NAMALWA (cell line): ENCODE data around the gene TMED6.
"Not testable (repeated sequence)": the region's sequence is repeated elsewhere in the genome, so short reads cannot be mapped to it uniquely, and the experiment has no call there.

Source experiments
- DNase-seq: peaks from one replicate; pipeline ENCODE4 v3.0.0-alpha.2; 2015; ENCODE audit warnings: low spot score

The TMED6 gene

DNA sequence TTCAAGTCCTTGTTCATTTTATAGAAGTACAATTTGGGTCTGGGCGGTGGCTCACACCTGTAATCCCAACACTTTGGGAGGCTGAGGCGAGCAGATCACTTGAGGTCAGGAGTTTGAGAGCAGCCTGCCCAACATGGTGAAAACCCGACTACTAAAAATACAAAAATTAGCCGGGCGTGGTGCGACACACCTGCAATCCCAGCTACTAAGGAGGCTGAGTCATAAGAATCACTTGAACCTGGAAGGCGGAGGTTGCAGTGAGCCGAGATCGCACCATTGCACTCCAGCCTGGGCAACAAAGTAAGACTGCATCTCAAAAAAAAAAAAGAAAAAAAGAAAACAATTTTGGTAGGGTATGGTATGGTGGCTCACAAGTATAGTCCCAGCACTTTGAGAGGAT is 8.5 kb upstream of the TMED6 start:
- not testable (repeated sequence) for DNase-seq

DNA sequence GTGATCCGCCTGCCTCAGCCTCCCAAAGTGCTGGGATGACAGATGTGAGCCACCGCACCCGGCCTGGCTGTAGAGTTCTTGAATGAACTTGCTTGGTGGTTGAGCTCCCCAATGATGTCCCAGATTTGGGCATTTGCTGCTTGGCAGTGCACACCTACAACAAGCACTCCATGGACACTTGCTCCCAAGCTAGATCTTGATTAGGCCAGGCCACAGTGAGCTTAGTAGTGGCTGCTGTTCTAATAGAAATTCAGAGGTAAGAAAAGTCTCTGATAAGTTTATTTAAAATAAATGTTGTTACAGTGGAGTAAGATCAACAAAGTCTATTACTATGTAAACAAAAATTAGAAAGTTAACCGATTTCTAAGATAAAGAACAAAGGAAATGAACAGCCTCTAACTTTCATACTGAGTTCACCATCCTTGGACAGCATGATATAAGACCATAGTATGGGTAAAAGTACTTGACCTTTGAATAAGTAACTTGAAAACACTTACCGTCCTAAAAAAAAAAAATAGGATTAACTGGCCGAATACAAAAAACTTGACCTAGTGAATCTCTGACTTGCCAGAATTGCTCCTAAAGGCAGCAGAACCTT is 951 bp downstream of the TMED6 start:
- DNase-seq: no peak

DNA sequence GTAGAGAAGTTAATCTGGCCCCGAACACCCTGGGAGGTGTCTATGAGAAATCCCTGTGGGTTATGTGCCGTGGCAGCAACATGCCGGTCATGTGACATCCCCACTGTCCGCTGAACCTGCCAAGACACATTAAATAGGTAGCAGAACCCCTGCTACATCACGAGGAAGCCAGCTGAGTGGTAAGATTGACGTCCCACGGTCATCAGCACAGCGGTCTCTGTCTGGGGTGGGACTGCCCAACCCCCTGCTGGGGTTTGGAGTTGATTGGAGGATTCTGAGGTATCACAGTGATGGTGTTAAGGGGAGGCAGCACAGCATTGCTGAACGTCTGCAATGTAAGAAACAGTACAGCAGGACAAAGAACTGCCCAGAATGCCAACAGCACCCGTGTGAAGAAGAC is 2.0 kb downstream of the TMED6 start:
- DNase-seq: no peak

DNA sequence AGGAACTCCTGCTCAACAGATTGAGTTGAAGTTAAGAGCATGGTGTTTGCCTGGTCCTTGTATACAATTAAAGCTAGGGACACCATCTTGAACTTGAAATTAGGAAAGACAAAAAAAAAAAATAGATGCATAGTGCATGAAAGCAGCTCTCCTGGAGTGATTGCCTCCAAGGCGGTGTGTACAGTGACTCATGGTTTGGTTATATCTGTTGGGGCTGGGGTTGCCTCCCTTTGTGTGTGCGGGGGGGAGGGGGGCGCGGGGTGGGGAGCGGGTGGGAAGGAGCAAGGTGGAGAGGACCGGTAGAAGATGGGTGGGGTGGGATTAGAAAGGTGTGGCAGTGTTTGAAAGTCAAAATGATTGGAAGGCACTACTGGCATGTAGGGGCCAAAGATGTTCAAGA is 3.4 kb downstream of the TMED6 start:
- no peak for DNase-seq

DNA sequence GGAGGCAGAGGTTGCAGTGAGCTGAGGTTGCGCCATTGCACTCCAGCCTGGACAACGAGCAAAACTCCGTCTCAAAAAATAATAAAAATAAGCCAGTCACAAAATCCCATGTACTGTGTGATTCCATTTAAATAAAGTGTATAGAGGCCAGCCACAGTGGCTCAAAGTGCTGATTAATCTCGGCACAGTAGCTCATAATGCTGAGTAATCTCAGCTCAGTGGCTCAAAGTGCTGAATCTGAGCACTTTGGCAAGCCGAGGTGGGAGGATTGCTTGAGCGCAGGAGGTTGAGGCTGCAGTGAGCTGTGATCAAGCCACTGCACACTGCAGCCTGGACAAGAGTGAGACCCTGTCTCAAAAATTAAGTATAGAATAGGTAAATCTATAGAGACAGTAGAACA is 4.9 kb downstream of the TMED6 start:
- no peak for DNase-seq

DNA sequence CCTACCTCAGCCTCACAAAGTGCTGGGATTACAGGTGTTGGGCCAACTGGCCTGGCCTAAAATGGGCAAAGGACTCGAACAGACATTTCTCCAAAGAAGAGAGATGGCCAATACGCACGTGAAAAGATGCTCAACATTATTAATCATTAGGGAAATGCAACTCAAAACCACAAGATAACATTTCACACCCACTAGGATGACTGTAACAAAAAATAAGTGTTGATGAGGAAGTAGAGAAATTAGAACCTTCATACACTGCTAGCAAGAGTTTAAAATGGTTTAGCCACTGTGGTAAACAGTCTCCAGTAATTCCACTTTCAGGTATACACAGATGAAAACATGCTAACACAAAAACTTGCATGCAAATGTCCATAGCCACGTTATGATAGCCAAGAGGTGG is 5.7 kb downstream of the TMED6 start:
- no peak for DNase-seq

DNA sequence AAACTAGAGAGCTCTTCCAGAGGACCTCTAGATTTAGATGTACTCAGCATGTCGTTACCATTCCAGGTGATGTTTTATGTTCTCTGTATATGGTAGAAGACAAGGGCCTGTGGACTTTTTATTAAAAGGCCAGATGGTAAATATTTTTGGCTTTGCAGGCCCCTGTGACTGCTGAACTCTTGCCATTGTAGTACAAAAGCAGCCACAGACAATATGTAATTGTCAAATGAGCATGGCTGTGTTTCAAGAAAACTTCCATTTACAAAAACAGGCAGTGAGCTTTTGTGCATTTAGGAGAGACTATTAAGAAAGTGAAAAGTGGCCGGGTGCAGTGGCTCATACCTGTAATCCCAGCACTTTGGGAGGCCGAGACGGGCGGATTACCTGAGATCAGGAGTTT is 7.4 kb downstream of the TMED6 start:
- no peak for DNase-seq

DNA sequence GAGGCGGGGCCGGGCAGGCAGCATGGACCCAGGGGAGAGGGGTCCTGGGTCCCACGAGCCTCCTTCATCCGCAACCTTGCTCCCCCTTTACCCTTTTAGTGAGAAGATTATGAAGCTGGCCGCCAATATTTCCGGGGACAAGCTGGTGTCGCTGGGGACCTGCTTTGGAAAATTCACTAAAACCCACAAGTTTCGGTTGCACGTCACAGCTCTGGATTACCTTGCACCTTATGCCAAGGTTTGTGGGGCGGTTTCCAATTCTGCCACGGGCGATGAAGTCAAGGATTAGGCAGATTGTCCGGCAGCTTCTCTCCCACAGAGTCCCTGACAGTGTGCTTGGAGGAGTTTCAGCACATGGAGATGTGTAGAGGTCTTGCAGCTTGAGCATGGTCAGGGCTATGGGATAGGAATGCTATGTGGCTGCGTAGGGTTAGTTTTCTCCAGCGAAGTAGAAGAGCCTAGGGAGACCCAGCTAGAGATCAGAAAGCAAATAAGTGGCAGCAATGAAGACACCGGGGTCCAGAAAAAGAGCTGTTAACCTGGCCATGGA is 11.4 kb downstream of the TMED6 start:
- DNase-seq: no peak

DNA sequence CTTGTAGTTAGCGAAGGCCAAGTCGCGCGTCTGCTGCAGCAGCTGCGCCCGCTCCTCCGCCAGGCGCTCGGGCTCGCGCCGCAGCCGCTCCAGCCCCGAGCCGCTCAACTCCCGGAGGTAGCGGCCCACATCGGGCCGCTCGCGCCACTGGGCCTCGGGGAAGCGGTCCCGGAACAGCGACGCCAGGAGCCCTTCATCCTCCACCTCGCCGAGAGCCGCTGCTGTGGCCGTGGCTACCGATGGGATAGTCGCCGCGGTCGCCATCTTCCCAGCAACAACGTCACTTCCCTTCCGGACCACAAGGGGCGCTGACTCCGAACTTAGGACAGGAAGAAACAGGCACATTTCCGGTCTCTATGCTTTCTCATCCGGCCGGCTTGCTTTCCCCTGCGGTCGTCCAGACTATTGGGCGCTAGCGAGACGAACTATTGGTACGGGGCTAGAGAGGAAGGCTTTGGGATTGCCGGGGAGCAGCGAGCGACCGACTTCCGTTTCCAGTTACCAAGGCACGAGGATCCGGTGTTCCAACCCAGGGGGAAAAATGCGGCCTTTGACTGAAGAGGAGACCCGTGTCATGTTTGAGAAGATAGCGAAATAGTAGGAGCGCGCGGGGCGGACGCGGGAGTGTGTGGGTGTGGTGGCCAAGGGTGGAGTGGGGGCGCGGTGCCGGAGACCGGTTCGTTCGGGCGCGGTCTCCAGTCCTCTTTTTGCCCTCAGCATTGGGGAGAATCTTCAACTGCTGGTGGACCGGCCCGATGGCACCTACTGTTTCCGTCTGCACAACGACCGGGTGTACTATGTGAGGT is 12.1 kb downstream of the TMED6 start, which contains the start of the genes COG8 and NIP7:
TSS of gene COG8 (minus strand) at position 276 of the 806 bp plus-strand sequence. CDS start at position 264, 12 bp downstream.
TSS of gene NIP7 (plus strand) at position 484 of the 806 bp plus-strand sequence. CDS start at position 542, 58 bp downstream.
- peak; percentile 97 for DNase-seq

DNA sequence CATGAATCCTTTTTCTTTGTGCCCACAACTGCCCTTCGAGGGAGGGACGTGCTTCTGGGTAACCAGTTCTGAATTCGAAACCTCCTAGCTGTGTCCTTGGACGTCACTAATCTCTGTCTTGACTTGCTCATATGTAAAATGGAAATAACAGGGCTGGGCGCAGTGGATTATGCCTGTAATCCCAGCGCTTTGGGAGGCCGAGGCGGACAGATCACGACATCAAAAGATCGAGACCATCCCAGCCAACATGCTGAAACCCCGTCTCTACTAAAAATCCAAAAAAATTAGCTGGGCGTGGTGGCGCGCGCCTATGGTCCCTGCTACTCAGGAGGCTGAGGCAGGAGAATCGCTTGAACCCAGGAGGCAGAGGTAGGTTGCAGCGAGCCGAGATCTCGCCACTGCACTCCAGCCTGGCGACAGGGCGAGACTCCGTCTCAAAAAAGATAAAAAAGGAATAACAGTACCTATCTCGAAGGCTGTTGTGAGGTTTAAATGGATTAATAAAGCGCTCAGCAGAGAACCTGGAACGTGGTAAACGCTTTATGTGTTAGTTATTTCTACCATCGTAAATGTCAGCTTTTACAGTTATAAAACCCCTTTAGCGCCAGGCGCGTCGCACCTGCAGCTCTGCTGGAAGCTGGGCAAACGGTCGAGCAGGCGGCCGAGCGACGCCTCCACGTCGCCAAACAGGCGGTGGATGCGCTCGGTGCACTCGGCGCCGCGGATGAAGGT is 12.9 kb downstream of the TMED6 start:
- no peak for DNase-seq

DNA sequence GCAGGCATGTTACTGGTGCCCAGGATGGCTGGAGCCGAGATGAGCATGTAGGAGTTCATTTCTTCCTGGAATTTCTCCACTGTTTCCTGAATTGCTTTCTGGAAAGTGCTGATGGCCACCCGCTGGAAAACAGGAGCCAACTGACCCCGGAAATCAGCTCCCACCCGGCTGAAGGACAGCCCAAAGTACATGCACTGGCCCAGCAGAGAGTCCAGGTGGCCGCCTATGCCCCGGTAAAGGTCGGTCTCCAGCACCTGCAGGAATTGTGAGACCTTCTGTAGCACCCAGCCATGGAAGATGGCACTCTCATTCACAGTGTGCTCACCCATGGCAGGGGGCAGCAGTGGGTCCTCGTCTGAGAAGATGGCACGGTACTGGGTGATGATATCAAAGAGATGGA is 16.9 kb downstream of the TMED6 start:
- no peak for DNase-seq

DNA sequence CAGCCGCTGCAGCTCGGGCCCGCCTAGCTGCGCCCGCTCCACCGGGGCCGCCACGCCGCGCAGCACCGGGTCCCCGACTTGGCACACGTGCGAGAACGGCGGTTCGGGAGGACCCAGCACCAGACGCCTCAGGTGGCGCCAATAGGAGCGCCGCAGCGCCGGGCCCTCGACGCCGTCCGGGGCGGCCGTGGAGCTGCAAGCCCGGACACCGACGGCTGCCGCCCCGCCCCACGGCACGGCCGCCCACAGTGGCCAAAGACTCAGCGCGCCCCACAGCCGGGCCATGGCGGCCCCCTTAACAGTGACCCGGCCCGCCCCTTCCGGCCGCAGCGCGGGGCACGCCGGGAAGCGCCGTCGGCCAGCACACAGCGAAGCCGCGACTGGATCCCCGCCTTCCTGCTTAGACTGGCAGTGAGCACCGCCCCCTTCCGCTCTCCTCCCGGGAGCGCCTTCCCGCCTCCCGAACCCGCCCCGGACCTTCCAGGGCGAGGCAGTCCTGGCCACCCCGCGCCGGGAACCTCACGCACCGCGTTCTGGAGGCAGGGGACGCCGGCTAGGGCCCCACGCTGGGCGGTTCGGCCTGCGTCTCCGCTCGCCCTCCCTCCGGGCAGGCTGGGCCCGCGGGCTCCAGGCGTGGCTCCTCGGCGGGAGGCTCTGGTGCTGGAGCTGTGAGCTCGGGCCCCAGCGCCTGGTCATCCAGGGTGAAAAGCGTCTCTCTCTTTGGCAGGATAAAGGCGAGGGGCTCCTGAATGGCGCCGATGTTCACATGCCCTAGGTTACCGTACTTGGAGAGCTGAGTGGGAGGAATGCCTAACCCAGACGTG is 21.1 kb downstream of the TMED6 start, which contains the start of gene PDF:
TSS of gene PDF (minus strand) at position 303 of the 824 bp plus-strand sequence. CDS start at position 285, 18 bp downstream.
- DNase-seq: peak; percentile 86

DNA sequence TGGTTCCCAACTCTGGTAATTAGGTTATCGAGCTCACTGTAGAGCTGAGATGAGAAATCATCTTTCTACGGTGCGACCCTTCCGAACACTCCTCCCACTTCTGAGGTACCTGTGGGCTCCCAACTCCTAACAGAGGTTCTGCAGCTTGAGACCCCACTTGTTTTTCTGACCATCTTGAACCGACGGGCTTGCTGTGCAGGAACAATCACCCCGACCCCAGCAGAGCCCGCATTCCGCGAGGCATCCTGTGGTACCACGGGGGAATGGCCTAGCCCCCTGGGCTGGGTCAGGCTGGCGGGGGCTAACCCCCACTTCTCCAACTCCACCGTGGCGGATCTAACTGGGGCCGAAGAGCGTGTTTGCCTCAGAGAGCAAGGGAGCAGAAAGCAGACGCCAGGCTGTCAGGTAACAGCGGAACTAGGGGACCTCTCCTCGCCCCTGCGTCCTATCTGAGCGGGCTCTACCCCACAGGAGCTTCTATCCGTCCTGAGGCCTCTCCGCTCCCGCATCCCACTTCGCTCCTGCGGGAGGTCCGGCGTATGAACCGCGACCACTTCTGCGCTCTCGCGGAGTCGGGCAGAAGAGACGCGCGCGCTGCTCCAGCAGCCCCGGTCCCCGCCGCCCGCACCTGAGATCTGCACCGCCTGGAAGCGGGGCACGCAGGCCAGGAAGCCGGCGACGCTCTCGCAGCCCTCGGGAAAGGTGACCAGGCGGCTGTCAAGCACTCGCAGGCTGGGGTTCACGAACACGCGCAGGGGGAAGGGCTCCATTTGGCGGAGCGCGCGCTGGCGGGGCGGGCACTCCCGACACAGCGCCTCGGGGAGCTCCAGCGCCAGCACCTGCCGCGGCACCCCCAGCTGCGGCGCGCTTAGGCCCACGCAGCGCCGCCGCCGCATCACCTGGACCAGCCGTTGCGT is 22.0 kb downstream of the TMED6 start:
- DNase-seq: no peak

DNA sequence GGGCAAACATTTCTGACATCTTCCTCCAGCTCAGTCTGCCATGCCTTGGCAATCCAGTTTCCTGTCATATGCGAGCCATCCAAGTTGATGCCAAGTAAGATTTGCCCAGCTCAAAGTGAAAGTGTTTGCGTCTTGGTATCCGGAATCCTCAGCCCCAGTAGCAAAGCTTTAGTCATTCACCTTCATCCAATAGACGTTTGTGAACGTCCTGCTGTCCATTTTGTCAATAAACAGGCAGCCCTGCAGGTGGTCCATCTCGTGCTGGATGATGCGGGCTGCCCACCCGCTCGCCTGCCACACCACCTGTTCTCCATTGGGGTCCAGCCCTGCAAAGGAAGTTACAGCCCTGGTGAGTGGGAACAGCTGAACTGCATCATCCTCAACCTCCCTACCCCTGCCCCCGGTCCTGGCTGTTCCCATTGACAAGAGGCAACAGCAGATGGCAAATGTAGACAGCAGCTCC is 22.7 kb downstream of the TMED6 start:
- DNase-seq: no peak

DNA sequence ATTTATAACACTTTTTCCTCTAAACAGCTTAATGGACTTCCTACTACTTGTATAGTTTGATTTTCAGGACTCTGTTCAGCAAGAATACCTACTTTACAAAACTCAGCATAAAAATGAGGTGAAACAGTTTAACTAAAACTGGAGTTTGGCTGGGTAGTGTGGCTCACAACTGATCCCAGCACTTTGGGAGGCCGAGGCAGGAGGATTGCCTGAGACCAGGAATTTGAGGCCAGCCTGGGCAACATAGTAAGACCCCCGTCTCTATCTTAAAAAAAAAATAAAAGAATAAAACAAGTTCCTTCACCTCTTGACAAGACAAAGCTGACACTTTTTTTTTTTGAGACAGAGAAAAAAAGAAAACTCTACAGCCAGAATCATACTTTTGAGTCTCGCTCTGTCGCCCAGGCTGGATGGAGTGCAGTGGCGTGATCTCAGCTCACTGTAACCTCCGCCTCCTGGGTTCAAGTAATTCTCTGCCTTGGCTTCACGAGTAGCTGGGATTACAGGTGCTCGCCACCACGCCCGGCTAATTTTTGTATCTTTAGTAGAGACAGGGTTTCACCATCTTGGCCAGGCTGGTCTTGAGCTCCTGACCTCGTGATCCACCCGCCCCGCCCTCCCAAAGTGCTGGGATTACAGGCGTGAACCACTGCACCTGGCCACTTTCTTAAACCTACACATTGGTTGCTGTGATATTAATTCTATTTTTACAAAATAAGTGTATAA is 23.8 kb downstream of the TMED6 start:
- no peak for DNase-seq

DNA sequence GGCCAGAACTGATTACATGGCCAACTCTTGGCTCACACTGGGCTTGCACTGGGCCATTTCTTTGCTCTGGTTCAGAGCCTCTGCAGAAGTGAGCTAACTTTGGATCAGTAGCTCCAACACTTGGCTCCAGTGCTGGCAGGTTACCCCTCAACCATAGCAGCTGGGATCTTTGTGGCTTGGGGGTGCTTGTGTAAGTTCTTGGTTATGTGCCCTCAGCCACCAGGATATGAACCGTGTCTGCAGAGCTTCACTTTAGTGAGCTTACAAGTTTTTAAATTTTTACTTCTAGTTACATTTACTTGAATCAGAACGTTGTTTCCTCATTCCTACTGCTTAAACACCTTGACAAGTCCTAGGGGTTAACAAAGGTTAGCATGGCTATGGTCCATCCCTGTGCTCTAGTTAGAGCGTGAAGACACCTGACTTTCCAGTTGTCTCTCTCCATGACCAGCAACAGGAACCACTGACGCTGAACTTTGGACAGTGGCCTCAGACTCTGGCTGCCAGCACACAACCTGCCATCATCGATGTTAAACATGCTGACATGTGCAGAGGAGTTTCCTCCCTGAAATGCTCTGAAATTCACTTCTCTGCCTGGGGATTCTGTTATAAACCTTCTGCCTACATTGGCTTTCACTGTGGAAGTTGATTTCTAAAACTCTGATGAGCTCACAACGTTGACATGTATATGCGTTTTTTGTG is 25.3 kb downstream of the TMED6 start:
- no peak for DNase-seq

DNA sequence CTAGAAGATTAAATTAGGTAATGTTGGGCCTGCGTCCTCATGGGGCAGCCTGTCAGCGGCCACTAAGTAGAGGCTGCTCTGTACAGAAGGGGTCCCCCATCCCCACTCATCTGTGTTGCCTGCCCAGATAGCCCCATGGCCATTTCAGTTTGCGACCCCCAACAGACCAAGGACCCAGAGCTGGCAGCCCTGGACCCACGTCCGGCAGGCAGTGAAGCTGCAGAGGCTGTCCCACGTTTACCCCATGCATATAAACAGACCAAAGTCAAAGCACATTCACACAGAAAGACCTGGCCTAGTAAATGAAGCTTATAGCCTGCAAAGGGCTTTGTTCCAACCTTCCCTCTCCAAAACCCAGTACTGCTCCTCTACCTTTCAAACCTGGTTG is 25.8 kb downstream of the TMED6 start:
- no peak for DNase-seq

DNA sequence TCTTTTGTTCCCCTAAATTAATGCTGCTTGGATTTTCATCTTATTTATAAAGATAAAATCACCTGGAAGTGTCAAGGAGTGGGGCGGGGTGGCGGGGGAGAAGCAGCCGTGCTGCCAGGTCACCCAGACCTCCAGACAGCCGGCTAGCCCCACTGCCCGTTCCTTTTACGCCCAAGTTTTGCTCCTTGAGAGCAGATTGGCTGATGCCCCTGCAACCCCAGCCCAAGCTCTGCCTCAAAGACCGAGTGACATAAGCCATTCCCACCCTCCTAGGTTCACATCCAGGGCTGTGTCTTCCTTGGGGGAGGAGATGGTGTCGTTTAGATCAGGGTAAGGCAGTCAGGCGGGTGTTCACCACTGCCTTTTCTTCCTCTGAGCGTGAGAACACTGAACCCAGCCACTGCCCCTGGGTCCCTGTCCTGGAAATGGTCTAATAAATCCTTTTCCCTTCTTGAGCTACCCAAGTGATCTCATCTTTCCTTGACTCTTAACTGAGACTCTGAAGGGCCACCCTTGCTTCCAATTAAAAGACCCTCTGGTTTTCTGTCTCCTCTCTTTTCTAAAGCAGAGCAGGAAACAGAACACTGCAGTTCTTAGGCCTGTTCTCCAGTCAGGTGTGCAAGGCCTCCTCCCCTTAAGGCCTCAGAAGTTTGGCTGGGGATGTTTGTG is 26.9 kb downstream of the TMED6 start:
- DNase-seq: no peak
